Measurements from ENCODE around the gene ABCA2.
A peak's percentile ranks its signal among the peaks of the same experiment; 100 is the strongest.

ABCA2 gene

DNA sequence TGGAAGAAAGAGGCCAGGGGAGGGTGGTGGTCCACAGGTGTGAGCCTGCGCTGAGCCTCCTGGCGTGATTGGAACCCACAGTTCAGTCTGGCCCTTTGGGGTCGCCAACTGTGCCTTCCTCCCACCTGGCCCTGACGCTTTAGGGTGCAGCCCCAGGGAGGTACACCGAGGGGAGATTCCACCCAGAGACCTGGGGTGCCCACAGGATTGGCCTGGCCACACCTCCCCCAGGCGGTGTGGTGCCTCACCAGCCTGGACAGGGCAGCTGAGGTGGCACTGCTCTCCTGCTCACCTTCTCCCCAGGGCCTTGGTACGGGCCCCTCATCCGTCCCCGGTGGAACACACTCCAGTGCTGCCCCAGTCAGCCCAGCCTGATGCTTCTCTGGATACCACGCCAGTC is 30.7 kb downstream of the ABCA2 start:
- no peak for DNase-seq (ENCODE audit: low read depth)

GRCh38 chr9:136996361-136997292 is 31.4 kb downstream of the ABCA2 start, which contains the start of gene CLIC3:
Gene CLIC3 (minus strand): TSS chr9:136996568. CDS start chr9:136996543, 25 bp downstream.
- DNase-seq (ENCODE audit: low read depth): no peak

DNA sequence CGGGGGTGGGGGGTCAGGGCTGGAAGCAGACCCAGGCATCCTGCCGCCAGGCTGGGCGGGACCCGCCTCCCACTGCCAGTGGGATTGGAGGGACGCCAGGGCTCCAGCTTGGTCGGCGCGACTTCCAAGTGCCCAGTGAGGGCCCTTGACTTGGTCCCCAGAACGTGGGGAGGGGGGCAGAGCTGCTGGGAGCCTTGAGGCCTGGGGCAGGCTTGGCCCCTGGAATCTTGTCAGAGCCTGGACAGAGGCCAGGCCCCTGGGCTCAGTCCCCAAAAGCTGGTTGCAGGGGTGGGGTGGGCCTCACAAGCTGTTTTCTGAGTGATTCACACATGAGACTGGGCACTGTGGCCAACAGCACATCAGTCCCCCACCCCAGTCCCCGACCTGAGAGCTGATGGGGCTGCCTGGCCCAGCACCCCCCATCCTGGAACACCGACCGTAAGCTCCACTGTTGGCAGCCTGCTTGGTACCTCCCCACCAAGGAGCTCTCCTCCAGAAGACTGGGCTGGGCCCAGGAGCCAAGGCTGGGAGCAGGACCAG is 32.2 kb downstream of the ABCA2 start:
- no peak for DNase-seq (ENCODE audit: low read depth)

GRCh38 chr9:136995362-136995761 is 32.7 kb downstream of the ABCA2 start:
- DNase-seq (ENCODE audit: low read depth): no peak

DNA sequence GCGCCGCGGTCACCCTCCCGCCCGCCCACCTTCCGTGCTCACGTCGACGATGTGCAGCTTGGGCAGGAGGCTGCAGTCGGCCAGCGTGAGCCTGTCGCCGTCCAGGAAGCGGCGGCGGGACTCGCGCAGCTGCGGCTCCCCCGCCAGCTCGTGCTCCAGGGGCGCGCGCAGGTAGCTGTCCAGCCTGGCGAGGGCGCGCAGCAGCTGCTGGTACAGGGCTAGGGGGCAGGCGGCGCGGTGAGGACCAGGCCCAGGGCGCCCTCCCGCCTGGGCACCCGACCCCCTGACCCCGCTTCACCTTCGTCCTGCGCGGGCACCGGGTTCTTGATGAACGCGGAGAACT is 33.2 kb downstream of the ABCA2 start:
- DNase-seq (ENCODE audit: low read depth): no peak

DNA sequence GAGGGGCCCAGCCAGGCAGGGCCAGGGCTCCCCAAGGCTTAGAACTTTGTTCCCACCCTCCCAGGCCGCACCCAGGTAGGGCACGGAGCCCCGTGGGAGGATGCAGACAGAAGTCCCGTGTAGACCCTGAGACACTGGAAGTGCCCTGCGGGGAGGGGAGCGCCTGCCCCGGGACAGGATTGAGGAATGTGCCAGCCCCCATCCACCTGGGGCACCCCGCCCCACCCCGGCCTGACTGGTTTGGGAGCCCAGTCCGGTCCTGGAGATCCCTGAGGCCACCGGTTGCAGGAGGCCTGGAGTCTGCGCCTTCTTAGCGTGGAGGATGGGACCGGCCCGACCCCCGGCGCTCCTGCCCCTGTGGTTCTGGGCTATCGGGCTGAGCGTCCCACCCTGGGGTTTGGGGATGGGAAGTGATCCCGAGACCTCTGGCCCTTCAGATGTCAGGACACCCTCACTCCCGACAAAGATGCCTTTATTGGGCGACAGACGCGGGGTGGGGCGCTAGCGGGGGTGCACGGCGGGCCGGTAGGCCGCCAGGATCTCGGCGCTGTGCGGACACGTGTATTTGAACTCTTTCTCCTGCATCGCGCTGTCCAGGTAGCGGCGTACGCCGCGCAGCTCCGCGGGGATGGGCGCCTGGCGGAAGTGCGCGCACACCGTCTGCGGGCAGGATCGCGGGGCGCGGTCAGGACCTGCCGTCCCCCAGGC is 33.7 kb downstream of the ABCA2 start:
- DNase-seq (ENCODE audit: low read depth): no peak

DNA sequence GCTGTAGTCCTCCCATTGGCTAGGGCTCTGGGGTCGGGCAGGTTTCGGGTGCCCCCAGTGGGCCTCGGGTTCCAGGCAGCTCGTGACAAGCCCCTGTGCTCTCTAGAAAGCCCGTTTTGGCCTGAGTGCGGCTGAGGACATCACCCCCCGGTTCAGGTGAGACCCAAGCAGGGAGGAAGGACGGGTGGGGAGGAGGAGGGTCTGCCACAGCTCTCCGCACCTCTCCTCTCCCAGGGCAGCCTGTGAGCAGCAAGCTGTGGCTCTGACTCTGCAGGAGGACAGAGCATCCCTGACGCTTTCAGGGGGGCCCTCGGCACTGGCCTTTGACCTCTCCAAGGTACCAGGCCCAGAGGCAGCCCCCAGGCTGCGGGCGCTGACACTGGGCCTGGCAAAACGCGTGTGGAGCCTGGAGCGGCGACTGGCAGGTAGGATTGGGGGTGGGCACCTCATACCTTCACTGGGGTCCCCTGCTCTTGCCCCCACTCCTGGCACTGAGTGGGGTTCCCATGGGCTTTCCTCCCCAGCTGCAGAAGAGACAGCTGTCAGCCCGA is 35.1 kb downstream of the ABCA2 start:
- DNase-seq (ENCODE audit: low read depth): no peak

DNA sequence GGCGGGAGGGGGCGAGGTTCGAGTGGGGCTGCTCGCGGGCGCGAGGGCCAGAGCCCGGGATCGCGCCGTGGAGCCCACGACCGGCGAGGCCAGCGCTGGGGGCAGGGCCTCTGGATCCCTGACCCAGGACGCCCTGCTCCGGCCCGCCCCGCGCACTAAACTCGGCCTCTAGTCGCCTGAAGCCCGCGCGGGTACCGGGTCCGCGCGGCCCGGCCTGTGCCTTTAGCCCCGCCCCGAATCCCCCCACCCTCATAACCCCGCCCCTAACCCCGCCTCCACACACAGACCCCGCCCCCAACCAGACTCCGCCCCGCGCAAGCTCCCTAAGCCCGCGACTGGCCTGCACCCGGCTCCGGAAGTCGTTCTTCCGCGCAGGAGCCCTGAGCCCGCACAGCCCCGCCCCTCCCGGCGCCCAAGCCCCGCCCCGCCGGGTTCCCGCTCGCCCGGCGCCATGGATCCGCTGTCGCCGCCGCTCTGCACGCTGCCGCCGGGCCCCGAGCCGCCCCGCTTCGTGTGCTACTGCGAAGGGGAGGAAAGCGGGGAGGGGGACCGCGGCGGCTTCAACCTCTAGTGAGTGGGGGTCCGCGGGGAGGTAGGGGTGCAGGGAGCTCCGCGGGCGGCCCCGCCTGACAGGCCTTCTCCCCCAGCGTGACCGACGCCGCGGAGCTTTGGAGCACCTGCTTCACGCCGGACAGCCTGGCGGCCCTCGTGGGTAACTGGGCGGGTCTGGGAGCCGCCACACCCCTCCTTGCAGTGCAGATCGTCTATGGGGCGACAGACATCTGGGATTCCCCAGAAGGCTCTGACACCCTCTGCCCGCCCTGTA is 35.8 kb downstream of the ABCA2 start, which contains the start of gene PAXX:
Gene PAXX, plus strand, starts transcription at position 430 of the 826 bp plus-strand sequence. Its CDS starts 22 bp downstream, at position 452.
- peak; percentile 44 for DNase-seq (ENCODE audit: low read depth)

DNA sequence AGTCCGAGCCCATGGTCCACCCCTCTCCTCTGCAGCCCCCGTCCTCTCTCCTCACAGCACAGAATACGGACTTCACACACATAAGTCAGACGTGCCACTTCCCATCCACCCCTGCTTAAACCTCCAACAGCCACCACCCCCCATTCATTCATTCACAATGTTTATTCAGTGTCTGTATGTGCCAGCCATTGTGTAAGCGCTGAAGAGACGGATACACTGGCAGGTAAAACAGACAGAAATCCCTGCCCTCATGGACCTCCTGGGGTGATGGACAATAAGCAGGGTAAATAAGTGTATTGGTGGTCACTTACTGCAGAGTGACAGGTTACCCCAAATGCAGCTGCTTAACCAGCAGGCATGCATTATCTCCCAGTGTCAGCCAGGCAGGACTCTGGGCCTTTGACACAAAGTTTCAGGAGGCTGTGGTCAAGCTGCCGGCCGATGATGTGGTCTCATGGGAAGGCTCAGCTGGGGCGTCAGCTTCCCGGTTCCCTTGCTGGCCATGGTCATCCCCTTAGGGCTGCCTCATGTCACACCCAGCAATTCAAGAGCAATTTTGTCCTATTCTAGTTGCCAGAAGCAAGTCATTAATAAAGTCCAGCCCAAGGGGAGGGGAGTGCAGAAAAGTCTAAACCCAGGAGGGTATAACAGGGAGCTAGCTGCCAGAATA is 37.7 kb downstream of the ABCA2 start:
- no peak for DNase-seq (ENCODE audit: low read depth)

DNA sequence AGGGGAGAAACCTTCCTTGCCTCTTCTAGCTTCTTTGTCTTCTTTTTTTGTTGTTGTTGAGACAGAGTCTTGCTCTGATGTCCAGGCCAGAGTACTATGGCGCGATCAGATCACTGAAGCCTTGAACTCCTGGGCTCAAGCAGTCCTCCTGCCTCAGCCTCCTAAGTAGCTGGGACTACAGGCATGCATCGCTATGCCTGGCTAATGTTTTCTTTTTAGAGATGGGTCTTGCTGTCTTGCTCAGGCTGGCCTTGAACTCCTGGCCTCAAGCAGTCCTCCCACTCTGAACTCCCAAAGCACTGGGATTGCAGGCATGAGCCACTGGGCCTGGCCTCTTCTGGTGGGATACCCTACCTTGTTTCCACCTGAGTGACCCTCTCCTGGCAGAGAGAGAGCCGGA is 39.2 kb downstream of the ABCA2 start:
- DNase-seq (ENCODE audit: low read depth): no peak

DNA sequence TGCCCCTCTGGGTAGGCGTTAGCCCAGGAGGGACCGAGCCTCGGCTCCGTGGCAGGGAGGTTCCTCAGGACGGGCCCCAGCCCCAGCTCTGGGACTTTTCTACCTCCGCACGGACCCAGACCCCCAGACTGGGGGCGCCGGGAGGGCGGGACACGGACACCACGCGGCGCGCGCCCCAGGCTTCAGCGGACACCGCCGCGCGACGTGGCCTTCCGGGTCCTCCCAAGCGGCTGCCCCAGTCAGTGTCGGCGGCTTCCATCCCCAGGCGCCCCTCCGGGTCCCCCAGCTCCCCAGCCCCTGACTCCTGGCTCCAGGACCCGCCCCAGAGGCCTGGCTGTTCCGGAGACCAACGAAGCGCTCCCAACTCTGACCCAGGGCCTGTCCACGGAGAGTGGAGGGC is 42.2 kb downstream of the ABCA2 start:
- no peak for DNase-seq (ENCODE audit: low read depth)

DNA sequence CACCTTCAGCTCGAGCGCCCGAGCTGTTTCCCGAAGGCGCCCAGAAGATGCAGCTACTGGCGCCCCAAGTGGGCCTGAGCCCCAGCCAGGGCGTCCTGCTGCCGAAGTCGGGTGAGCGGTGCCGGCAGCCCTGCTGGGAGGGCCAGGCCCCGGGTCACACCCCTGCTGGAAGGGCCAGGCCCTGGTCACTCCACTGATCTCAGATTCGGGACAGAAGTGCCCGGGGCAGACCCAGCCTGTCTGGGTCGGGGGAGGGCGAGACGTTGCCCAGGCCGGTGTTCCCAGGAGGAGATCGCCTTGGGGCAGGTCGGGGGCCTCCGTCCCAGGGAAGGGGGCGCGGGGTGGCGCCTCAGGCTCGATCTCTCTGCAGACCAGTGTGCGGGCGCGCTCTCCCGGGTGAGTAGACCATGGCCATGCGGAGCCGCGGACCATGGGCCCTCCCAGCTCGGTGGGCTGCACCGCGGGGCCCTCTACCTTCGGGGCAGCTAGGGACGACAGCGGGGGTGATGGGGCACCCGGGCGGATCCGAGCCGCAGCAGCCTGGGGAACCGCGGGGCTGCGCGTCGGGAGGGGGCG is 42.9 kb downstream of the ABCA2 start:
- DNase-seq (ENCODE audit: low read depth): no peak

DNA sequence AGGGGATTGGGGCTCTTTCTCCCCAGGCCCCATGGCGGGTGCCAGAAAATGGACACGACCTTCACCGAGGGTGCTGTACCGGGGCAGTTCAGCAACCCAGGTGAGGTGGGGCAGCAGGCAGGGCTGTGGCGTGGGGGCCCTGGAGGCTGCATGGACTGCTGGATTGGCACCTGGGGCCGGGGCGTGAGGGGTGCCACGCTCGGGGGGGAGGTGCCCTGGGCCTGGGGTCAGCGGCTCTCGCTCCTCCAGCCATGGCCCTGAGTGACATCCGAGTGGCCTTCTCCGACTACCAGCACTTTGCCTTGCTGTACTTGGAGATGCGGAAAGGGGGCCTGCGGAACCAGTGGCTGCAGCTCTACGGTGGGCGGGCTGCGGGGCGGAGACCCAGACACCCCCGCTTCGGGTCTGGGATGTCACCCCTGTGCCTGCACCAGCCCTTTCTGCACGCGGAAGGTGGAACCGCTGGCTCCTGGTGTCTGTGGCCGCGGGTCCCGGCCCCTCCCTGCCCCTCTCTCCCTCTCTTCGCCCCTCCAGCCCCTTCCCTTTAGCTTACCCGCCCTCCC is 43.5 kb downstream of the ABCA2 start:
- no peak for DNase-seq (ENCODE audit: low read depth)

DNA sequence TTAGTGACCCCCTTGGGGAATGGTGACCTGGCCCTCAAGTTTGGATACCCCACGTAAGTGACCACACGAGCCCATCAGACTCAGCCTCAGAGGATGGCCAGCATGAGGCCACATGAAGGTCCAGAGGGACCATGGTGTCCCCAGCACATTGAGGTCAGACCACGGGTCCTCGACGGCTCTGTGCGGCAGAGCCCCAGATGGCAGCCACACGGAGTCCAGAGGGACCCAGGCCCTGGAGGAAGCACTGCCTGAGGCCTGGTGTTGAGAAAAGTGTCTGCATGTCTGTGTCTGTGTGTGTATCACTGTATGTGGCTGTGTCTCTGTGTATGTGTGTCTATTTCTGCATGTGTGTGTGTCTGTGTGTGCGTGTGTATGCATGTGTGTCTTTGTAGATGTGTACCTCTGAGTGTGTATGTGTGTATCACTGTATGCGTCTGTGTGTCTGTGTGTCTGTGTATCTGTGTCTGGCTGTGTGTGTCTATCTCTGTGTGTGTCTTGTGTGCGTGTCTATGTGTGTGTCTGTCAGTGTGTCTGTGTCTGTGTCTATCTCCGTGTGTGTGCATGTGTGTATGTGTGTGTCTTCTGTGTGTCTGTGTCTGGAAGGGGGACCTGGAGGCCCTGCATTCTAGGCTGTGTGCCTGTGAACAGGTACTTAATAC is 44.3 kb downstream of the ABCA2 start:
- DNase-seq (ENCODE audit: low read depth): no peak

GRCh38 chr9:136983167-136983566 is 44.9 kb downstream of the ABCA2 start:
- DNase-seq (ENCODE audit: low read depth): no peak

DNA sequence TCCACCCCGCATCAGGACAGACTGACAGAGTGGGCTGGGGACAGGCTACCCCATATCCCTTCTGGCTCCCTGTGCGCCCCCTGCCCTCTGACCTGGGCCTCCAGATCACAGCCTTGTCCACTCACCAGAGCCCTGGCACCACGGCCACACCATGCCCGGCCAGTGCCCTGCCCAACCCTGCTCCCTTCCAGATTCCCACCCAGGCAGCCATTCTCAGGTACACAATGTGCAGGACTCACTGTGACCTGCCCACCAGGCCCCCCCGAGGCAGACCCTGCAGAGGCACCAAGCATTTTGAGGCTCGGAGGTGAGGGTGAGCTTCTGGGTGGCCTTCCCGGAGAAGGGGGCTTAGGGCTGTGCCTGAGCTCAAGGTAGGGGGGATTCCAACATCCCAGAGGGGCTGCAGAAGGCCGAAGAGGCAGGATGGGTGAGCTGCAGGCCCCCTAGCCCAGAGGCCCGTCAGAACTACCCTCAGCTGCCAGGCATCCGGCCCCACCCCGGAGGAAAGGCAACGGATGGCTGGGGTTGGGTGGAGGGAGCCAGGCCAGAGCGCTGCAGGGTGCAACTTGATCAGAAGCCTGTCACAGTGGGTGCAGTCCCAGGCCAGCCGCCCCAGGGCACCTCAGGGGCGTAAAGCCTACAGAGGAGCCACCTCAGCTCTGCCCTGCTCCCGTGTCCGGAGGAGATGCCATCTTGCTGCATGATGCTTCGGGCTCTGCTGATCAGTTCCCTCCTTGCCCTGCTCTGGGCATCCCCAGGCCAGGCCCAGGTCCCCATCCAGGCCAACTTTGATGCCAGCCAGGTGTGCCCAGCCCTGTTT is 45.6 kb downstream of the ABCA2 start, which contains the start of gene LCNL1:
Gene LCNL1, plus strand, starts transcription at position 762 of the 820 bp plus-strand sequence. CDS start 594 bp downstream, outside the sequence.
- no peak for DNase-seq (ENCODE audit: low read depth)

- no peak for DNase-seq (ENCODE audit: low read depth)
Observed at GRCh38 chr9:136981588-136982231, 46.3 kb downstream of the ABCA2 start.

All from non-pigmented ciliary epithelial cell (primary cell).